ENCODE measurements around the gene DLK2. TPM values are rescaled to one million over a fixed set of nuclear protein-coding genes. Genes with fewer than 3 reads are reported as not detected.
A peak's percentile ranks its signal among the peaks of the same experiment; 100 is the strongest.

The DLK2 gene
- total and polyA plus RNA-seq, 2 of the 13 experiments (the other 11 are each of a cell fraction or from before 2014, with no cell fraction given) = 1.2 to 3.8 TPM

DNA sequence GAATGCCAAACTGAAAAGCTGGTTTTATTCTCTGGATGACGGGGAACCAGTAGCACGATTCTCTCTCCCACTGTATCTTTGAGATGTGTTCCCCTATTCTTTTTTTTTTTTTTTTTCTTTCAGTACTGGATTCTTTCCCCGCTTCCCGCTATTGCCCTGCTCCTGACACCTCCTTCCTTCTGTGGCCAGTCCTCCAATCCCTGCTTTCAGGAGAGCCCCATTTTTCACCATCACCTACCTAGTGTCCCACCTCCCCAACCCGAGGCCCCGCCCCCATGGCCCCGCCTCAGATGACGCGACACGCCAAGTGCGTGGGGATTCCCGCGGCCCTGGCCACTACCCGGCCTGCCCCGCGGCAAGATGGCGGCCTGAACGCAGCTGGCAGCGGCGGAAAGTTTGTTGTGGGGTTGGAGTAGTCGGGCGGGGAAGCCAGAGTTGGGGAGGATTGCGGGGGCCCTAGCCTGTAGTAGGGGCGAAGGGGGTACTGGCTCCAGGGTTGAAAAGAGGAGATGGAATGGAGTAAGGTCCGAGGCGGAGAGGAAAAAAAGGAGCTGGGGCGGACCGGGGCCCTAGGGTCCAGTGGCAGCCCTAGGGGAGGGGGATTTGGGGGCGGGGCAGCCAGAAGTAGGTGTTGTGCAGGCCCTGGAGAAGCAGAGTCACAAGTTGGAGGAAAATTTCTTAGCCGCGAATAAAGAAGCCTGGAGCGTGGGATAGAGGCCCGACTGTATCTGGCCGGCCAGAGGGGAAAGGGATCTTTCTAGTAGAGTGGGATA is 22.1 kb upstream of the DLK2 start, which contains the start of gene TJAP1 (continued):
- TF ChIP-seq SOX13 (IDR thresholded peaks at IDR 0.05) (peak; percentile 33; the same call in 1 of the 2 replicates), SOX13 (CRISPR knock-in tag; conservative IDR thresholded peaks at IDR 0.05 in 1 of 2, IDR thresholded peaks at IDR 0.05 in 1 of 2) (peak in 1 of 2 experiments; percentile 52; a peak in 2 of 4 replicates), KLF12 (CRISPR knock-in tag; IDR thresholded peaks at IDR 0.05; ENCODE audit: borderline replicate concordance) (no peak), FOXJ3 (CRISPR knock-in tag; IDR thresholded peaks at IDR 0.05; ENCODE audit: borderline replicate concordance) (no peak), FOXP1 (IDR thresholded peaks at IDR 0.05) (no peak), FOXP1 (CRISPR knock-in tag; IDR thresholded peaks at IDR 0.05) (no peak)
- TF ChIP-seq, protein P1, sequence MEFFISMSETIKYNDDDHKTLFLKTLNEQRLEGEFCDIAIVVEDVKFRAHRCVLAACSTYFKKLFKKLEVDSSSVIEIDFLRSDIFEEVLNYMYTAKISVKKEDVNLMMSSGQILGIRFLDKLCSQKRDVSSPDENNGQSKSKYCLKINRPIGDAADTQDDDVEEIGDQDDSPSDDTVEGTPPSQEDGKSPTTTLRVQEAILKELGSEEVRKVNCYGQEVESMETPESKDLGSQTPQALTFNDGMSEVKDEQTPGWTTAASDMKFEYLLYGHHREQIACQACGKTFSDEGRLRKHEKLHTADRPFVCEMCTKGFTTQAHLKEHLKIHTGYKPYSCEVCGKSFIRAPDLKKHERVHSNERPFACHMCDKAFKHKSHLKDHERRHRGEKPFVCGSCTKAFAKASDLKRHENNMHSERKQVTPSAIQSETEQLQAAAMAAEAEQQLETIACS (CRISPR knock-in tag; IDR thresholded peaks at IDR 0.05) = no peak
- TF ChIP-seq, protein P2, sequence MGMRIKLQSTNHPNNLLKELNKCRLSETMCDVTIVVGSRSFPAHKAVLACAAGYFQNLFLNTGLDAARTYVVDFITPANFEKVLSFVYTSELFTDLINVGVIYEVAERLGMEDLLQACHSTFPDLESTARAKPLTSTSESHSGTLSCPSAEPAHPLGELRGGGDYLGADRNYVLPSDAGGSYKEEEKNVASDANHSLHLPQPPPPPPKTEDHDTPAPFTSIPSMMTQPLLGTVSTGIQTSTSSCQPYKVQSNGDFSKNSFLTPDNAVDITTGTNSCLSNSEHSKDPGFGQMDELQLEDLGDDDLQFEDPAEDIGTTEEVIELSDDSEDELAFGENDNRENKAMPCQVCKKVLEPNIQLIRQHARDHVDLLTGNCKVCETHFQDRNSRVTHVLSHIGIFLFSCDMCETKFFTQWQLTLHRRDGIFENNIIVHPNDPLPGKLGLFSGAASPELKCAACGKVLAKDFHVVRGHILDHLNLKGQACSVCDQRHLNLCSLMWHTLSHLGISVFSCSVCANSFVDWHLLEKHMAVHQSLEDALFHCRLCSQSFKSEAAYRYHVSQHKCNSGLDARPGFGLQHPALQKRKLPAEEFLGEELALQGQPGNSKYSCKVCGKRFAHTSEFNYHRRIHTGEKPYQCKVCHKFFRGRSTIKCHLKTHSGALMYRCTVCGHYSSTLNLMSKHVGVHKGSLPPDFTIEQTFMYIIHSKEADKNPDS (CRISPR knock-in tag; IDR thresholded peaks at IDR 0.05) = no peak
- TF ChIP-seq, protein P3, sequence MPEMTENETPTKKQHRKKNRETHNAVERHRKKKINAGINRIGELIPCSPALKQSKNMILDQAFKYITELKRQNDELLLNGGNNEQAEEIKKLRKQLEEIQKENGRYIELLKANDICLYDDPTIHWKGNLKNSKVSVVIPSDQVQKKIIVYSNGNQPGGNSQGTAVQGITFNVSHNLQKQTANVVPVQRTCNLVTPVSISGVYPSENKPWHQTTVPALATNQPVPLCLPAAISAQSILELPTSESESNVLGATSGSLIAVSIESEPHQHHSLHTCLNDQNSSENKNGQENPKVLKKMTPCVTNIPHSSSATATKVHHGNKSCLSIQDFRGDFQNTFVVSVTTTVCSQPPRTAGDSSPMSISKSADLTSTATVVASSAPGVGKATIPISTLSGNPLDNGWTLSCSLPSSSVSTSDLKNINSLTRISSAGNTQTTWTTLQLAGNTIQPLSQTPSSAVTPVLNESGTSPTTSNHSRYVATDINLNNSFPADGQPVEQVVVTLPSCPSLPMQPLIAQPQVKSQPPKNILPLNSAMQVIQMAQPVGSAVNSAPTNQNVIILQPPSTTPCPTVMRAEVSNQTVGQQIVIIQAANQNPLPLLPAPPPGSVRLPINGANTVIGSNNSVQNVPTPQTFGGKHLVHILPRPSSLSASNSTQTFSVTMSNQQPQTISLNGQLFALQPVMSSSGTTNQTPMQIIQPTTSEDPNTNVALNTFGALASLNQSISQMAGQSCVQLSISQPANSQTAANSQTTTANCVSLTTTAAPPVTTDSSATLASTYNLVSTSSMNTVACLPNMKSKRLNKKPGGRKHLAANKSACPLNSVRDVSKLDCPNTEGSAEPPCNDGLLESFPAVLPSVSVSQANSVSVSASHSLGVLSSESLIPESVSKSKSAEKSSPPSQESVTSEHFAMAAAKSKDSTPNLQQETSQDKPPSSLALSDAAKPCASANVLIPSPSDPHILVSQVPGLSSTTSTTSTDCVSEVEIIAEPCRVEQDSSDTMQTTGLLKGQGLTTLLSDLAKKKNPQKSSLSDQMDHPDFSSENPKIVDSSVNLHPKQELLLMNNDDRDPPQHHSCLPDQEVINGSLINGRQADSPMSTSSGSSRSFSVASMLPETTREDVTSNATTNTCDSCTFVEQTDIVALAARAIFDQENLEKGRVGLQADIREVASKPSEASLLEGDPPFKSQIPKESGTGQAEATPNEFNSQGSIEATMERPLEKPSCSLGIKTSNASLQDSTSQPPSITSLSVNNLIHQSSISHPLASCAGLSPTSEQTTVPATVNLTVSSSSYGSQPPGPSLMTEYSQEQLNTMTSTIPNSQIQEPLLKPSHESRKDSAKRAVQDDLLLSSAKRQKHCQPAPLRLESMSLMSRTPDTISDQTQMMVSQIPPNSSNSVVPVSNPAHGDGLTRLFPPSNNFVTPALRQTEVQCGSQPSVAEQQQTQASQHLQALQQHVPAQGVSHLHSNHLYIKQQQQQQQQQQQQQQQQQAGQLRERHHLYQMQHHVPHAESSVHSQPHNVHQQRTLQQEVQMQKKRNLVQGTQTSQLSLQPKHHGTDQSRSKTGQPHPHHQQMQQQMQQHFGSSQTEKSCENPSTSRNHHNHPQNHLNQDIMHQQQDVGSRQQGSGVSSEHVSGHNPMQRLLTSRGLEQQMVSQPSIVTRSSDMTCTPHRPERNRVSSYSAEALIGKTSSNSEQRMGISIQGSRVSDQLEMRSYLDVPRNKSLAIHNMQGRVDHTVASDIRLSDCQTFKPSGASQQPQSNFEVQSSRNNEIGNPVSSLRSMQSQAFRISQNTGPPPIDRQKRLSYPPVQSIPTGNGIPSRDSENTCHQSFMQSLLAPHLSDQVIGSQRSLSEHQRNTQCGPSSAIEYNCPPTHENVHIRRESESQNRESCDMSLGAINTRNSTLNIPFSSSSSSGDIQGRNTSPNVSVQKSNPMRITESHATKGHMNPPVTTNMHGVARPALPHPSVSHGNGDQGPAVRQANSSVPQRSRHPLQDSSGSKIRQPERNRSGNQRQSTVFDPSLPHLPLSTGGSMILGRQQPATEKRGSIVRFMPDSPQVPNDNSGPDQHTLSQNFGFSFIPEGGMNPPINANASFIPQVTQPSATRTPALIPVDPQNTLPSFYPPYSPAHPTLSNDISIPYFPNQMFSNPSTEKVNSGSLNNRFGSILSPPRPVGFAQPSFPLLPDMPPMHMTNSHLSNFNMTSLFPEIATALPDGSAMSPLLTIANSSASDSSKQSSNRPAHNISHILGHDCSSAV (CRISPR knock-in tag; IDR thresholded peaks at IDR 0.05; ENCODE audit: borderline replicate concordance) = no peak
- TF ChIP-seq, protein P4, sequence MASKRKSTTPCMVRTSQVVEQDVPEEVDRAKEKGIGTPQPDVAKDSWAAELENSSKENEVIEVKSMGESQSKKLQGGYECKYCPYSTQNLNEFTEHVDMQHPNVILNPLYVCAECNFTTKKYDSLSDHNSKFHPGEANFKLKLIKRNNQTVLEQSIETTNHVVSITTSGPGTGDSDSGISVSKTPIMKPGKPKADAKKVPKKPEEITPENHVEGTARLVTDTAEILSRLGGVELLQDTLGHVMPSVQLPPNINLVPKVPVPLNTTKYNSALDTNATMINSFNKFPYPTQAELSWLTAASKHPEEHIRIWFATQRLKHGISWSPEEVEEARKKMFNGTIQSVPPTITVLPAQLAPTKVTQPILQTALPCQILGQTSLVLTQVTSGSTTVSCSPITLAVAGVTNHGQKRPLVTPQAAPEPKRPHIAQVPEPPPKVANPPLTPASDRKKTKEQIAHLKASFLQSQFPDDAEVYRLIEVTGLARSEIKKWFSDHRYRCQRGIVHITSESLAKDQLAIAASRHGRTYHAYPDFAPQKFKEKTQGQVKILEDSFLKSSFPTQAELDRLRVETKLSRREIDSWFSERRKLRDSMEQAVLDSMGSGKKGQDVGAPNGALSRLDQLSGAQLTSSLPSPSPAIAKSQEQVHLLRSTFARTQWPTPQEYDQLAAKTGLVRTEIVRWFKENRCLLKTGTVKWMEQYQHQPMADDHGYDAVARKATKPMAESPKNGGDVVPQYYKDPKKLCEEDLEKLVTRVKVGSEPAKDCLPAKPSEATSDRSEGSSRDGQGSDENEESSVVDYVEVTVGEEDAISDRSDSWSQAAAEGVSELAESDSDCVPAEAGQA (IDR thresholded peaks at IDR 0.05; ENCODE audit: low read depth) = peak; percentile 87
- TF ChIP-seq, protein P4 (CRISPR knock-in tag; IDR thresholded peaks at IDR 0.05; ENCODE audit: borderline replicate concordance) = no peak
